ENCODE measurements around the gene MMEL1.

MMEL1 gene

DNA sequence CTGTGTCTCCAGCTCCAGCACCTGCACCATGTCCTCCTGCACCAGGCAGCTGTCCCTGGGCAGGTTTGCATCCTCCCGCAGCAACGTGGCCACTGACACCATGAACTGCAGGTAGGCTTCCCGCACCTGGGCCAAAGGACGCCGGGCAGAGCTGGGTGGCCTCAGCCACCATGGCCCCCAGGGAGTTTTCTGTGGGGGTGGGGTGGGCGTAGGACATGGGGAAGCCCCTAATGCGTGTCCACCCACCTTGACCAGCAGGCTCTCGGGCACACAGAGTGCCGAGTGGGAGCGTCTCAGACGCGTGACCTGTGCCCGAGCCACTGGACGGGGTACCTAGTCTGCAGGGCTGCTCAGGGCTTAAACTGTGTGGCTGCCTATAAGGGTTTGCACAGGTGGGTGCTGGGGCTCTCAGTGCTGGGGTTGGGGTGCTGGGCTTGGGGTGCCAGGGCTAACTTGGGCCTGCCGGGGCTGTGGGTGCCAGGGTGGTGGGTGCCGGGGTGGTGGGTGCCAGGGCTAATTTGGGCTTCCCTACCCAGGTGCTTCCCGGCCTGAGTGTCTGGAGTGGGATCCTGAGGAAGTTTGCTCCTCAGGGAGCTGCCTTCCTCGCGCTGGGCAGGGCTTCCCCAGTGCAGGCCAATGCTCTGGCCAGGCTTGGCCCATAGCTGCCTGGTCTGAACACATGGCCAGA is 28.5 kb downstream of the MMEL1 start:
- DNase-seq, result no peak

DNA sequence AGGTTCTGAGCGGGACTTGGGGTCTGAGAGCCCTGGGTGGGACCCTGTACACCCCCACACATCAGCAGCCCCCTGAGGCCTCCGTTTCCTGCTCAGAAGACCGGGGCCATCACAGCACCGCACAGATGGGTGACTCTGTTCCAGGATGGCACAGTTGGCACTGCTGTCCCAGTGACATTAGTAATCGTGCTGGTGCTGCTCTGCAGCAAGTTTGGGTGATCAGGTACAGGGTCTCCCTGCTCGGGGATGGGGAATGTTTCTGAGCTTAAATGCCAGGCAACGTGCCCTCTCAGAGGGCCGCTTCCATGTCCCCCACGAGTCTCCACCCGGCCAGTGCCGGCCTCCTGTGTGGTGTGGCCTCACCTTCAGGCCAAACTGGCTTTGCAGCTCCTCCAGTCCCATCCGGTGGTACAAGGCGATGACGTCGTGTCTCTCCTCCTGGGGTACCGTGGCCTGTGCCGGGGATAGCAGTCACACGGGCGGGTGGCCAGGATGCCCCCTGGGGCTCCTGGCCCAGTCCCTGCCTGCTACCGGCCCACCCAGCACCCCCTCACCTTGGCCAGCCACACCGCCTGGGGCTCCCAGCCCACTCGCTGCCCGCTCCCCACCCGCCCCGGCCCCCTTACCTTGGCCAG is 29.2 kb downstream of the MMEL1 start:
- no peak for DNase-seq

DNA sequence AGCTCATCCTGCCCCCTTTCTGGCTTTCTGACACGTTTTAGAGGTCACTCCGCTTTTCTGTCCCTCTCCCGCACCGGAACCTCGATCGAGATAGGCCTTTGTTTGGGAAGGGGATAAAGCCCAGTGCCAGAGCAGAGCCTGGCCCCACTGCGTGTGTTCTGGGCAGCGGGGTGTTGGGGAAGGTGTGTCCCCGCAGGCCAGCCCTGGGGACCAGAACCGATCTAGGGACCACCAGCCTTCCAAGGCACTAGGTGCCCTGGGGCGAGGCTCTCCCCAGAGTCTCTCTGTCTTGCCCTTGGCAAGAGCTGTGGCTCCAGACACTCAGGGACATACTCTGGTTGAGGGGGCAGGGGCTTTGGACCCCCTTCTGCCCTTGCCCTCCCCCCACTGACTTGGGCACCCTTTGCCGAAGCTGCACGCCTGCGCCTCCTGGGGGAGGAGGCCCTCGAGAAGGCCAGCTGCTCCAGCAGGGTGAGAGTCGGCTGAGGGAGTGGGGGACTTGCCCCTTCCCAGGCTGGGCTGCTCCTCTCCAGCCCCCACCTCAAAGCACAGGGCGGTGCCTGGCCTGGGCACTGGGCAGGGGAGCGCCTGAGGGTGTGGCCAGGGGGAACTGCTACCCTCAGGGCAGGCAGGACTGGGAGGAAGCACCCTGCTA is 29.8 kb downstream of the MMEL1 start:
- no peak for DNase-seq

GRCh38 chr1:2602311-2602835 is 30.4 kb downstream of the MMEL1 start:
- DNase-seq, result no peak

DNA sequence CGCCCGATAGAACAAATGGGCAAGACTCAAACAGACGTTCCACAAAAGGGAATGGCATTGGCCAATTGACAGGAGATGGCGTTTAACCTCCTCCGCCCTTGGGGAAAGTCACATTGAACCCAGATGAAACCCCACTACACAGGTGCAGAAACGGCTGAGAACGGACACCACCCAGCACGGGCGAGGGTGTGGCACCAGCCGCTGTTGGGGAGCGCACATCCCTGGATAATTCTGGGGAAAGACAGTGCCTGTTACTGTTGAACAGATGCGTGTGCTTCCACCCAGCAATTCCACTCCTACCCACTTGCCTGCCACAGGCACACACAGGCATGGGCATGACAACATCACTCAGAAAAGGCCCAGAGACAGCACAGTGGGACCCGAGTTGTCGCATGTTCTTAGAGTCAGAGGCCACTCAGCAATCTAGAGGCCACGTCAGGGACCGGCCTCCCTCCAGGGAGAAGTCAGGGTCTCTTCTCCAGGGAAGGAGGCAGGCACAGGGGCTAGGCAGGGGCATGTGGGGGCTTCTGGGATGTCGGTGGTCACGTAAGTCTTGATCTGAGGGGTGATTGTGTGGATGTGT is 31.0 kb downstream of the MMEL1 start:
- DNase-seq, result no peak

- DNase-seq, result no peak
Measured at GRCh38 chr1:2598329-2598931, 34.4 kb downstream of the MMEL1 start.

- no peak for DNase-seq
Measured at GRCh38 chr1:2597441-2598328, 35.1 kb downstream of the MMEL1 start.

- DNase-seq, result no peak
Measured at GRCh38 chr1:2596530-2597333, 36.1 kb downstream of the MMEL1 start.

GRCh38 chr1:2595812-2596529 is 36.8 kb downstream of the MMEL1 start:
- no peak for DNase-seq

DNA sequence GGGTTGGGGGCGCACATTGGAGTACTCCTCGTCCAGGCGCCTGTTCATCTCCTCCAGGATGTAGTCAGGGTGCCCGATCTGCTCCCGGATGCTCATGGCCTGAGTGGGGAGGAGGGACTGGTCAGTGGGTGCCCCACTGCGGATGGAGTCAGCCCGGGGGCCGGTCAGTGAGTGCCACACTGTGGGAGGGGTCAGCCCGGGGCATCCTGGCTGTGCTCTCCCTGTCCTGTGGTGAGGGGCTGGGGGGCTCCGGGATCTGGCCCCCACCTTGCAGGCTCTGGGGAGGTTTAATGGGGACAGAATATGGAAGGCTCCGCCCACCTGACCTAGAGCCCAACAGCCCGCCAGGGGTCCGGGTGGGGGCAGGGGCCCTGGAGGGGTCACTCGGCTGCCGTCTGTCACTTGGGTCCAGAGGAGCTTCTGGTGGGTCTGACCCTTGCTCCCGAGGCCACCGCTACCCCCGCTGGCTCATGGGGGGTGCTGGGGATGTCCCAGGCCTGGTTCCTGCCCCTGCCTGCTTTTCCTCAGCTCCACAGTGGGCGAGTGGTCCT is 37.5 kb downstream of the MMEL1 start:
- no peak for DNase-seq

DNA sequence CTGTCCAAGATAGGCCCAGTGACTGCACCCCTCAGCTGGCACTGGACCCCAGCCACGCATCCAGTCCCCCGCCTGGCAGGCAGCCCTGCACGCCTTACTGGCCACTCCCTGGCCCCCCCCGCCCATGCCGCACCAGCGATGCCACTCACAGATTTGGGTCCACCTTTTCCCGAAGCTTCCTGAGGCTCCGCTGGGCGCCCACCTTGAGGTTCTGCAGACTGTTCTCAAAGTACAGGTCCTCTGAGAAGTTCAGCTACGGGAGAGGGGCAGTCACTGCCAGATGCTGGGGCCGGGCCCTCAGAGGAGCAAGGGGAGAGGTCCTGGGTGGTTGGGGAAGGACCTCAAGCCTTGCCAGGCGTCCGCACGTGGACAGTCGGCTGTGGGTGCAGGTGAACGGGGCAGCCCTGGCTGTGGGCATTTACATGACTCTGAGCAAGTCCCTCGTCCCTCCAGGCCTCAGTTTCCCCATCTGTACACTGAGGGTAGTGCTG is 38.1 kb downstream of the MMEL1 start:
- no peak for DNase-seq

DNA sequence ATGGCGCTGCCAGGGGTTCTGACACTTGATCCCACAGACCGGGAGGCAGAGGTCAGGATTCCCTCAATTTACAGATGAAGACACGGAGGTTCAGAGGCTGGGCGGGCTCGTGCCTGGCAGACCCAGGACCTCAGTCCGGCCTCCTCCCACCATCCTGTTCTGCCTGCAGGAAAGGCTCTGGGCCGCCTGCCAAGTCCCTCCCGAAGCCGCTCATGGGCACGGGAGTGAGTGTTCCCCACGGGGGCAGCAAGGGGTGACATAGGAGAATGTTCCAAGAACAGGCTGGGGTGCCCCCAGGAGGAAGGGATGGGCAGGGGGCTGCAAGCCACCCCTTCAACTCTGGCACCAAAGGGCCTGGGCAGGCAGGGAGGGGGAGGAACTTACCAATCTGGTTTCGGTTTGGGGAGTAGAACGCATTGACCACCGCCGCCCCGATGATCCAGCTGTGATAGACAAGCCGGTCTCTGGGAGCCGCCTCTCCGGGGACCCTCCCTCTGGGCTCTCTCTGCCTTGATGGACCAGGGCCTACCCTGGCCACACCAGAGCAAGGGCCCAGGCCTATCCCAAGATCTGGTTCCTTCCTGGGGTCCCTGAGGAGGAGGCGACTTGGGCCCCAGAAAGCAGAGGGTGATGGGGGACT is 38.7 kb downstream of the MMEL1 start:
- DNase-seq, result no peak

GRCh38 chr1:2593251-2593878 is 39.5 kb downstream of the MMEL1 start:
- no peak for DNase-seq

DNA sequence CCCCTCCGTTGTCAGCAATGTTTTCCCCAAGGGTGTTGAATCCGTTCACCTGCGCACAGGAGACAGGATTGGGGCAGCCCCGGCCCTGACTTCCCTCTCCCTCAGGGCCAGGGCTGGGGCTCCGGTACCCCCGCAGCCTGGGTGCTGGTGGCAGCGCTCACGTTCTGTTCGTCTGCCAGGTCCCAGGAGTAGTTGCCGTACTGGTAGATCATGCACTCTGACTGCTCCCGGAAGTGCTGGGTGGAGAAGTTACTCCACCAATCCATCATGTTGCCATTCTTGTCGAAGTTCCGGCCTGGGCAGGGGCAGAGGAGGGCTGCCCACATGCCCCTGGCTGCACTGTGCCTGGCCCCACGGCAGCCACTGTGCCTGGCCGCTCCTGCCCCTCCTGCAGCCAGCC is 40.1 kb downstream of the MMEL1 start:
- DNase-seq, result no peak

- no peak for DNase-seq
Measured at GRCh38 chr1:2591581-2592261, 41.1 kb downstream of the MMEL1 start.

- no peak for DNase-seq
Measured at GRCh38 chr1:2591233-2591580, 41.6 kb downstream of the MMEL1 start.

GRCh38 chr1:2590233-2591141 is 42.3 kb downstream of the MMEL1 start:
- no peak for DNase-seq

Measured in activated CD4-positive, alpha-beta T cell treated with anti-CD3 and anti-CD28 coated beads, Interleukin-2, amount 50 U/mL, for 1 hour (primary cell).